Activated B cell treated with CpG ODN at 0.5 μM for 24 hours (primary cell): ENCODE data around the gene RAMP3. TPM values are rescaled to one million over a fixed set of nuclear protein-coding genes. Genes with fewer than 3 reads are reported as not detected.

ENCODE experiments used
- ATAC-seq: fragments of 200-7000 bp; cut with Tn5 transposase; one replicate; pipeline ENCODE4 v1.10.0; 2021; ENCODE audit warnings: low read depth, mild to moderate bottlenecking, moderate library complexity
- CTCF ChIA-PET: fragments of 350-600 bp; sonication (Branson Sonifier 250); formaldehyde crosslinking; loops from one replicate; lab custom pipeline; 2021; ENCODE audit warnings: antibody characterized with exemption; lab: Charles Lee
- POLR2A ChIA-PET: fragments of 350-600 bp; sonication (Branson Sonifier 250); formaldehyde crosslinking; loops from one replicate; lab custom pipeline; 2021; ENCODE audit warnings: antibody characterized with exemption; lab: Charles Lee
- DNase-seq: peaks from one replicate; pipeline ENCODE4 v3.0.0; 2022
- H3K27ac Mint-ChIP-seq: one replicate; pipeline ENCODE4 v1.8.0; 2020; ENCODE audit warnings: mixed read lengths
- H3K27me3 Mint-ChIP-seq: one replicate; pipeline ENCODE4 v1.8.0; 2021; ENCODE audit warnings: mixed read lengths
- H3K36me3 Mint-ChIP-seq: one replicate; pipeline ENCODE4 v1.8.0; 2021; ENCODE audit warnings: low read depth, mixed read lengths
- H3K4me1 Mint-ChIP-seq: one replicate; pipeline ENCODE4 v1.8.0; 2021; ENCODE audit warnings: mixed read lengths
- H3K4me3 Mint-ChIP-seq: one replicate; pipeline ENCODE4 v1.8.0; 2020; ENCODE audit warnings: mild to moderate bottlenecking, mixed read lengths
- H3K9me3 Mint-ChIP-seq: one replicate; pipeline ENCODE4 v1.8.0; 2020; ENCODE audit warnings: mixed read lengths
- CTCF ChIP-seq: fragments of 200-600 bp; IDR thresholded peaks from one replicate; pipeline ENCODE4 v1.8.0; 2022; ENCODE audit warnings: antibody characterized with exemption, mild to moderate bottlenecking
- intact Hi-C: fragments of 100-400 bp; cut with micrococcal nuclease; formaldehyde crosslinking; loops from one replicate; pipeline ENCODE4 v1.15.1; 2024
- total RNA-seq: library from RNA; stranded (reverse); gene quantifications from 2 replicates; pipeline ENCODE4 v1.2.3, GENCODE V29; 2022

RAMP3 gene
- total RNA-seq, 1 donor from 2014 or later, result not detected

GRCh38 chr7:45147858-45148652, 9.5 kb upstream of the RAMP3 start:
- Mint-ChIP-seq H3K4me1 (no peaks in the 10 kb centered on the region), H3K4me3 (no peak overlapping the region), H3K27ac (no peak overlapping the region), H3K27me3 (peaks cover 35% of the 10 kb centered on the region), H3K9me3 (no peaks in the 10 kb centered on the region), H3K36me3 (no peaks in the 10 kb centered on the region)
- ATAC-seq (no peak), DNase-seq (no peak)
- POLR2A ChIA-PET, result no interaction called here
- no peak for TF ChIP-seq CTCF
- intact Hi-C loops, result no loop called here
- CTCF ChIA-PET, result no interaction called here

DNA sequence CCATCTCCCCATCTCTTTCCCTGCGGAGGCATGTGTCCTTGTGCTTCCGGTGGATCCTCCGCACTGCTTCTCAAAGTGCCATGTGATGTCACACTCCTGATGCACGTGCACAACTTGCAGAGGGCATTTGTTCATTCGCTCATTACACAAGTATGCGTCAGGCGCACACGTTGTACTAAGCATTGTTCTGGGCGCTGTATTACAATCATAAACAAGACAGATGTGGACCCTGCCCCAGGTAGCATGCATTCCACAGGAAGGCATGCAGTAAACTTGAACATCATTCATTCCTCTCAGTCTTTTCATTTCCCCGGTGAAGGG, 9.0 kb upstream of the RAMP3 start:
- Mint-ChIP-seq H3K9me3 (no peaks in the 10 kb centered on the region), H3K27ac (no peak overlapping the region), H3K4me1 (no peaks in the 10 kb centered on the region)

DNA sequence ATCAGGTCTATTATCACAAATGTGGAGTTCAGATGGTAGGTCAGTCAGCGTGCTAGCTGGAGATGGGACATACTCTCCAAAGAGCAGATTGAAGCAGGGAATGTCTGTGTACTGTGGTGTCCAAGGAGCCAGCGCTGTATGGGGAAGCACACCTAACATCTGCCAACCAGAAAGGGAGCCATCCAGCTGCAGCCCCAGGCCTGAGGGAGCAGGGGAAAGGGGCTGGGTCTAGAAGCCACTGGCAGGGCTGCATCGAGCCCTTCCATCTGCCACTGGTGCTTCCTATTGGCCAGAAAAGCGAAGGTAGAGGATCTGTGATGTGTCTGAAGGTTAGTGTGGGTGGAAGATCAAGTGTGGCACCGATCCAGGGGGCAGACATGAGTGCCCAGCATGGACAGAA, 8.0 kb upstream of the RAMP3 start:
- intact Hi-C loops, result no loop called here
- H3K27me3 Mint-ChIP-seq, result peaks cover 33% of the 10 kb centered on the region

More for the DNA sequence above, 9.0 kb upstream of the RAMP3 start:
- Mint-ChIP-seq H3K27me3 (peaks cover 35% of the 10 kb centered on the region), H3K4me3 (no peak overlapping the region), H3K36me3 (no peaks in the 10 kb centered on the region)
- no peak for ATAC-seq
- no peak for TF ChIP-seq CTCF
- ChIA-PET POLR2A (no interaction called here), CTCF (no interaction called here)
- DNase-seq, result no peak
- intact Hi-C loops, result no loop called here

DNA sequence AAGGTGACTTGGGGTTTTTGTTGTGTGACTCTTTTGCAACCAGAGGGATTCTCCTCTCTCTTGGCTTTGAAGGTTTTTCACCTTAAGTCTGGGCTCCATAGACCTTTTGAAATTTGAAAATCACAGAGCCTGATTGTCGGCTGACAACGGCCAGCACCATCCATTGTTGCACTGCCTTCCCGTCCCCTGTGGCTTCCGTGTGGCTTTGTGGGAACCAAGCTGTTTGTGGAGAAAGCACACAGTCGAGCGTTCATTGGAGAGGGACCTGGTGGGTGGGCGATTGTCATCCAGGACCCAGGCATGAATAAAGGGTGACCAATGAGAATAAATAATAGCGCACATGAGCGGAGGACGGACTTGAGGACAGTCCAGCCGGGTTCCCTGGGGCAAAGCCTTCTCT, 7.4 kb upstream of the RAMP3 start:
- no peak overlapping the region for H3K27ac Mint-ChIP-seq
- no peak for ATAC-seq
- intact Hi-C loops, result no loop called here
- H3K9me3 Mint-ChIP-seq, result no peaks in the 10 kb centered on the region
- ChIA-PET POLR2A (no interaction called here), CTCF (no interaction called here)
- H3K36me3 Mint-ChIP-seq, result no peaks in the 10 kb centered on the region
- no peak overlapping the region for H3K4me3 Mint-ChIP-seq
- peaks cover 37% of the 10 kb centered on the region for H3K27me3 Mint-ChIP-seq
- no peak for TF ChIP-seq CTCF
- H3K4me1 Mint-ChIP-seq, result peaks cover 4% of the 10 kb centered on the region
- DNase-seq, result no peak

More for the DNA sequence above, 8.0 kb upstream of the RAMP3 start:
- H3K36me3 Mint-ChIP-seq, result no peaks in the 10 kb centered on the region
- ChIA-PET CTCF (no interaction called here), POLR2A (no interaction called here)
- no peak for TF ChIP-seq CTCF
- no peak for DNase-seq
- no peak for ATAC-seq
- H3K27ac Mint-ChIP-seq, result no peak overlapping the region
- peaks cover 2% of the 10 kb centered on the region for H3K4me1 Mint-ChIP-seq
- H3K4me3 Mint-ChIP-seq, result no peak overlapping the region
- no peaks in the 10 kb centered on the region for H3K9me3 Mint-ChIP-seq

- POLR2A ChIA-PET, result no interaction called here
- Mint-ChIP-seq H3K36me3 (no peaks in the 10 kb centered on the region), H3K27ac (no peak overlapping the region), H3K27me3 (peaks cover 36% of the 10 kb centered on the region), H3K9me3 (no peaks in the 10 kb centered on the region), H3K4me1 (peaks cover 4% of the 10 kb centered on the region), H3K4me3 (no peak overlapping the region)
- ATAC-seq (no peak), DNase-seq (no peak)
- CTCF ChIA-PET, result no interaction called here
- intact Hi-C loops, result no loop called here
- no peak for TF ChIP-seq CTCF
These were observed 6.4 kb upstream of the RAMP3 start for GRCh38 chr7:45151131-45151684.
